B cell (primary cell): ENCODE results near the gene TWSG1. TPM values are rescaled to one million over a fixed set of nuclear protein-coding genes. Genes with fewer than 3 reads are reported as not detected.

Experiments
- ATAC-seq: fragments of 200-7000 bp; cut with Tn5 transposase; one replicate; pipeline ENCODE4 v1.10.0; 2021; ENCODE audit warnings: low read depth, mild to moderate bottlenecking, moderate number of reproducible peaks, moderate library complexity
- CTCF ChIA-PET: fragments of 350-600 bp; sonication (Branson Sonifier 250); formaldehyde crosslinking; loops from one replicate; lab custom pipeline; 2021; ENCODE audit warnings: antibody characterized with exemption, inconsistent platforms; lab: Charles Lee
- POLR2A ChIA-PET: fragments of 350-600 bp; sonication (Branson Sonifier 250); formaldehyde crosslinking; loops from one replicate; lab custom pipeline; 2021; ENCODE audit warnings: antibody characterized with exemption; lab: Charles Lee
- DNase-seq: peaks from one replicate; pipeline ENCODE4 v3.0.0; 2013
- H2AFZ ChIP-seq: 2 replicates; pipeline ENCODE4 v1.6.1; 2012; ENCODE audit warnings: mild to moderate bottlenecking, low read depth, low read length; ENCODE audit not compliant: insufficient read depth, poor library complexity, severe bottlenecking
- H3K27ac ChIP-seq, 2 donors: 1 replicate in 1 of 2; 2 replicates in 1 of 2; pipeline ENCODE4 v1.5.1; 2012 to 2013; ENCODE audit warnings: low read length in 2 of 2, mild to moderate bottlenecking in 2 of 2, moderate library complexity in 1 of 2
- H3K27me3 ChIP-seq, 4 experiments: fragments of 200-600 bp in 1 of 4; sonication (generic) in 1 of 4; replicated peaks in 1 of 4; 1 replicate in 2 of 4; 2 replicates in 2 of 4; pipeline versions ENCODE4 v1.6.1 to v1.7.0; 2013 to 2016; ENCODE audit warnings: low read length in 3 of 4, mild to moderate bottlenecking in 2 of 4, mixed read lengths in 1 of 4, moderate library complexity in 1 of 4; ENCODE audit not compliant: insufficient read depth in 4 of 4, control insufficient read depth in 3 of 4; ENCODE audit errors: control extremely low read depth in 1 of 4
- H3K36me3 ChIP-seq, 2 experiments: replicated peaks in 1 of 2; 1 replicate in 1 of 2; 2 replicates in 1 of 2; pipeline versions ENCODE4 v1.6.1 to v1.7.1; 2013; ENCODE audit warnings: low read length in 1 of 2; ENCODE audit not compliant: insufficient read depth in 2 of 2, control insufficient read depth in 1 of 2; ENCODE audit errors: control extremely low read depth in 1 of 2, extremely low read depth in 1 of 2
- H3K4me1 ChIP-seq, 2 donors: fragments of 200-600 bp in 1 of 2; sonication (generic) in 1 of 2; 1 replicate in 1 of 2; 2 replicates in 1 of 2; pipeline versions ENCODE4 v1.5.1 to v1.6.1; 2013 to 2017; ENCODE audit warnings: low read length in 2 of 2; ENCODE audit not compliant: control insufficient read depth in 2 of 2, insufficient read depth in 2 of 2
- H3K4me2 ChIP-seq: replicated peaks from 2 replicates; pipeline ENCODE3; 2012; ENCODE audit warnings: mild to moderate bottlenecking, low read depth, low read length; ENCODE audit not compliant: poor library complexity, severe bottlenecking
- H3K4me3 ChIP-seq, 5 experiments: fragments of 200-600 bp in 1 of 5; sonication (generic) in 1 of 5; 1 replicate in 3 of 5; 2 replicates in 2 of 5; pipeline versions ENCODE4 v1.5.1 to v1.7.0; 2011 to 2016; ENCODE audit warnings: low read length in 4 of 5, mild to moderate bottlenecking in 4 of 5, low read depth in 2 of 5, control low read depth in 1 of 5, moderate library complexity in 1 of 5; ENCODE audit not compliant: insufficient read depth in 1 of 5; ENCODE audit errors: control extremely low read depth in 1 of 5, extremely low read depth in 1 of 5
- H3K79me2 ChIP-seq: fragments of 200-600 bp; sonication (generic); one replicate; pipeline ENCODE4 v1.6.0; 2016; ENCODE audit warnings: low read length; ENCODE audit not compliant: control insufficient read depth, insufficient read depth
- H3K9ac ChIP-seq: fragments of 200-600 bp; sonication (generic); 2 replicates; pipeline ENCODE4 v1.6.1; 2017; ENCODE audit warnings: mild to moderate bottlenecking, low read length, moderate library complexity
- H3K9me3 ChIP-seq, 3 donors: one replicate each; pipeline versions ENCODE4 v1.6.1 to v1.7.1; 2013; ENCODE audit warnings: low read length in 2 of 3; ENCODE audit not compliant: control insufficient read depth in 2 of 3, insufficient read depth in 1 of 3; ENCODE audit errors: control extremely low read depth in 1 of 3
- H4K20me1 ChIP-seq: 2 replicates; pipeline ENCODE4 v1.6.0; 2012; ENCODE audit warnings: mild to moderate bottlenecking, low read length; ENCODE audit not compliant: insufficient read depth, control insufficient read depth, poor library complexity, severe bottlenecking
- H3K27ac Mint-ChIP-seq: one replicate; pipeline ENCODE4 v1.8.0; 2021; ENCODE audit warnings: mixed read lengths
- H3K27me3 Mint-ChIP-seq: one replicate; pipeline ENCODE4 v1.8.0; 2021; ENCODE audit warnings: mixed read lengths
- H3K4me1 Mint-ChIP-seq: one replicate; pipeline ENCODE4 v1.8.0; 2021; ENCODE audit warnings: mixed read lengths
- H3K4me3 Mint-ChIP-seq: one replicate; pipeline ENCODE4 v1.8.0; 2021; ENCODE audit warnings: mixed read lengths
- H3K9me3 Mint-ChIP-seq: one replicate; pipeline ENCODE4 v1.8.0; 2022; ENCODE audit warnings: mixed read lengths; ENCODE audit not compliant: insufficient read depth
- CTCF ChIP-seq: fragments of 200-600 bp; IDR thresholded peaks from one replicate; pipeline ENCODE4 v1.8.0; 2022; ENCODE audit warnings: antibody characterized with exemption, mild to moderate bottlenecking
- EZH2 ChIP-seq: IDR thresholded peaks from 2 replicates; pipeline ENCODE4 v1.6.1; 2012; ENCODE audit warnings: borderline replicate concordance, low read depth, mild to moderate bottlenecking, moderate library complexity, low read length; ENCODE audit not compliant: insufficient read depth, poor library complexity, severe bottlenecking
- WGBS: methylation state at CpG from one replicate; pipeline ENCODE4 v1.1.5; 2013; ENCODE audit warnings: missing lambda C conversion rate; ENCODE audit not compliant: insufficient coverage; 5-methylcytosine and 5-hydroxymethylcytosine counted together
- intact Hi-C: fragments of 100-400 bp; cut with micrococcal nuclease; formaldehyde crosslinking; loops from one replicate; pipeline ENCODE4 v1.10.0; 2022
- polyA plus RNA-seq: library from polyadenylated mRNA; depleted of rRNA; stranded (reverse); fragments of >200 nt; gene quantifications from 2 replicates; pipeline ENCODE4 v1.2.3, GENCODE V29; 2012
- total RNA-seq, 2 donors: library from RNA; stranded (reverse); fragments of 120-200 nt in 1 of 2; gene quantifications; 1 replicate in 1 of 2; 2 replicates in 1 of 2; pipeline versions ENCODE4 v1.2.3 to v1.2.4, GENCODE V29; 2013 to 2022

The TWSG1 gene
- total and polyA plus RNA-seq, 2 donors (not counting 1 experiment from before 2014, with no cell fraction given) = 1.1 to 6.3 TPM

- H3K4me1 ChIP-seq = peaks cover 0 to 3% of the 10 kb centered on the region in 2 donors
- H4K20me1 ChIP-seq = no peaks in the 10 kb centered on the region
- peaks cover 6% of the 10 kb centered on the region for H3K9me3 Mint-ChIP-seq
- intact Hi-C loops = no loop called here
- no peak overlapping the region for H3K4me3 Mint-ChIP-seq
- no peak for TF ChIP-seq CTCF
- TF ChIP-seq EZH2 = no peak
- no peak overlapping the region for H2AFZ ChIP-seq
- peaks cover under 1% of the 10 kb centered on the region for H3K27me3 Mint-ChIP-seq
- no CpG with 5 or more reads among the region's 2 CpGs for WGBS
- H3K9me3 ChIP-seq = peaks cover 2 to 6% (median 6%) of the 10 kb centered on the region in 3 donors
- no peak overlapping the region for H3K27ac ChIP-seq
- no peaks in the 10 kb centered on the region for H3K79me2 ChIP-seq
- H3K4me3 ChIP-seq = no peak overlapping the region
- ChIA-PET CTCF (no interaction called here), POLR2A (no interaction called here)
- peaks cover under 1% of the 10 kb centered on the region for H3K4me1 Mint-ChIP-seq
- no peak overlapping the region for H3K27ac Mint-ChIP-seq
- DNase-seq = no peak
- no peaks in the 10 kb centered on the region for H3K36me3 ChIP-seq
- peaks cover 0 to 8% (median 0%) of the 10 kb centered on the region in 4 experiments for H3K27me3 ChIP-seq
- no peak for ATAC-seq
- no peak overlapping the region for H3K9ac ChIP-seq
- H3K4me2 ChIP-seq = no peak overlapping the region
Observed at GRCh38 chr18:9328776-9329175, 5.8 kb upstream of the TWSG1 start.

GRCh38 chr18:9329471-9329870, 5.1 kb upstream of the TWSG1 start:
- WGBS = no CpG with 5 or more reads among the region's 1 CpG
- Histone ChIP-seq H3K4me3 (no peak overlapping the region), H2AFZ (no peak overlapping the region), H3K27ac (no peak overlapping the region), H3K4me2 (no peak overlapping the region), H3K9me3 (peaks cover 2 to 11% (median 6%) of the 10 kb centered on the region in 3 donors), H3K36me3 (no peaks in the 10 kb centered on the region), H4K20me1 (no peaks in the 10 kb centered on the region), H3K9ac (no peak overlapping the region), H3K79me2 (no peaks in the 10 kb centered on the region), H3K4me1 (peaks cover 0 to 8% of the 10 kb centered on the region in 2 donors), H3K27me3 (peaks cover 0 to 4% (median 0%) of the 10 kb centered on the region in 4 experiments)
- no peak for TF ChIP-seq CTCF
- no peak for TF ChIP-seq EZH2
- ATAC-seq (no peak), DNase-seq (no peak)
- ChIA-PET POLR2A (no interaction called here), CTCF (no interaction called here)
- H3K9me3 Mint-ChIP-seq = peaks cover 6% of the 10 kb centered on the region
- intact Hi-C loops = no loop called here
- H3K27me3 Mint-ChIP-seq = peaks cover 3% of the 10 kb centered on the region
- H3K4me3 Mint-ChIP-seq = no peak overlapping the region
- H3K4me1 Mint-ChIP-seq = peaks cover 6% of the 10 kb centered on the region
- no peak overlapping the region for H3K27ac Mint-ChIP-seq
